AG09319 (cell line): ENCODE results near the gene PDE4B.

ENCODE experiments used
- DNase-seq: peaks from one replicate; pipeline ENCODE4 v3.0.0-alpha.2; 2010; ENCODE audit warnings: low read depth; ENCODE audit errors: extremely low read depth
- CTCF ChIP-seq: IDR thresholded peaks from 2 replicates; pipeline ENCODE4 v1.5.1; 2011; ENCODE audit warnings: low read depth, mild to moderate bottlenecking, inconsistent platforms, low read length, moderate library complexity

PDE4B gene

GRCh38 chr1:65938506-65938905, 145.8 kb downstream of the PDE4B start:
- TF ChIP-seq CTCF, result no peak
- DNase-seq, result no peak

- TF ChIP-seq CTCF, result no peak
- no peak for DNase-seq
Observed at GRCh38 chr1:65939191-65939590, 146.5 kb downstream of the PDE4B start.

GRCh38 chr1:65939636-65940035, 146.9 kb downstream of the PDE4B start:
- no peak for DNase-seq
- no peak for TF ChIP-seq CTCF

- TF ChIP-seq CTCF, result no peak
- DNase-seq, result no peak
Observed at GRCh38 chr1:65940126-65940525, 147.4 kb downstream of the PDE4B start.

GRCh38 chr1:65942476-65942875, 149.8 kb downstream of the PDE4B start:
- no peak for DNase-seq
- no peak for TF ChIP-seq CTCF

GRCh38 chr1:65946376-65946775, 153.7 kb downstream of the PDE4B start:
- no peak for DNase-seq
- TF ChIP-seq CTCF, result no peak

DNA sequence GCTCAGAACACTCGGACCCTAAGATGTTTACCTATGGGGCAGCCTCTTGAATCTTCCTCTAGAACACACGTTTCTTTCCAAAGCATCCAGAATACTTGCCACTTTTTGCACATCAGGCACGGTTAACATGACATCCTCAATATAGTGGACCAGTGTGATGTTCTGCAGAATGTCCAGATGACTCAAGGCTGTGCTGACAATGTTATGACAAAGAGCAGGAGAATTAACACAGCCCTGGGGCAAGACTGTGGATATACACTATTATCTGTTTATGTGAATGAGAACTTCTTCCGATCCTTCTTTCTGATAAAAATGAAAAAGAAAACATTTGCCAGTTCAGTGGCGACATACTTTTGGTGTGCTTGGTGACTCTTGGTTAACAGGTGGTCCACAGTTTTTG, 154.3 kb downstream of the PDE4B start:
- TF ChIP-seq CTCF, result no peak
- no peak for DNase-seq
